Activated T-cell treated with anti-CD3 and anti-CD28 coated beads for 48 hours (primary cell): ENCODE results near the gene LOXL3.

ENCODE experiments used
- DNase-seq: peaks from one replicate; pipeline ENCODE4 v3.0.0-alpha.2; 2020; ENCODE audit warnings: low read depth

The LOXL3 gene

DNA sequence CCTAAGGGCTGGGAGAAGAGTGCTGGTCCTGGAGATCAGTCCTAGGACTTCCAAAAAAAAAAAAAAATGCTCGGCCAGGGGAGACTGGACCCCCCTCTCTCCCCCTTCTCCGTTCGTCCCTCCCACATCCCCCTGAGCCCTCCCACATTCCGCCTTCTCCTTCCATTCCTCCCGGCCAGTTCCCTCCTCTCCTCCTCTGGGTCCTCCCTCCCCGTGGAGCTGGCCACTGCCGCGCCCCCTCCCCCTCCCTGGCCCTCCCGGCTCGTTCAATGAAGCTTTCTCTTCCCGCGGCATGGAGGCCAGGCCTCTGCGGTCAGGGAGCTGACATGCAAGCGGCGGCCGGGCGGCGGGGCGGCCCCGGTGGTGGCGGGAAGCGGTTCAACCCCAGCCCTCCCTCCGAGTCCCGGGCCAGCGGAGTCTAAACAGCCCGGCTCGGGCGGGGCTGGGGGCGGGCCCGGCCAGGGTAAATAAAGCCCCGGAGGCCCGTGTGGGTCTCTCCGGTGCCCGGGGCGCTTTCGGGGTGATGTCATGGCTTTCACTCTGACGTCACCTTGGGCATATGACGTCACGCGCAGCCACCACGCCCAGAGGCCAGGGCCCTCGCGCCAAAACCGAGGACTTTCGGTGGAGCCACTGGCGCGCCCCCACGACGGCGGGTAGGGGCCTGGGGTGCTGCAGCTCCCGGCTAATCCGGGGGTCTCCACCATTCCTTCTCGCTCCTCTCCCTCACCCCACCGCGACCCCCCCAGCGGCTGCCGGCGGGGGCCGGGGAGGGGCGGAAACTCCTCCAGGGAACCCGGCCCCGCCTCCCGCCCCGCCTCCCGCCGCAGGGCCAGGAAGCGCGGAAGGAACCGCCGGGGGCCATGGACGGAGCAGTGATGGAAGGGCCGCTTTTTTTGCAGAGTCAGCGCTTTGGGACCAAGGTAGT, at the start of gene LOXL3, which contains the start of gene DOK1:
LOXL3 (minus strand) TSS at position 51 of the 928 bp plus-strand sequence. CDS start 1,308 bp downstream, outside the sequence.
DOK1 (plus strand) TSS at position 829 of the 928 bp plus-strand sequence; CDS start at position 864, 35 bp downstream.
- peak; percentile 82 for DNase-seq

GRCh38 chr2:74602586-74603281, 49.0 kb upstream of the LOXL3 start:
- no peak for DNase-seq

DNA sequence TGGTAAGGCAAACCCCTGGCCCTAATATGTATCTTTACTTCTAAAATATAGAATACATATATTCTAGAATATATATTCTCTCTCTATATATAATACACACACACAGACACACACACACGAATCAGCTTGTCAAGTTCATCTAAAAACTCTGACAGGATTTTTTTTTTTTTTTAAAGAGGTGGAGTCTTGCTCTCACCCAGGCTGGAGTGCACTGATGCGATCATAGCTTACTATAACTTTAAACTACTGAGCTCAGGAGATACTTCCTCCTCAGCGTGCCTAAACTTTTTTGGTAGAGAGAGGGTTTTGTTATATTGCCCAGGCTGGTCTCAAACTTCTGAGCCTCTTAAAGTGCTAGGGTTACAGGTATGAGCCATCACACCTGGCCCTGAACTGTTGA, 45.9 kb upstream of the LOXL3 start:
- no peak for DNase-seq

DNA sequence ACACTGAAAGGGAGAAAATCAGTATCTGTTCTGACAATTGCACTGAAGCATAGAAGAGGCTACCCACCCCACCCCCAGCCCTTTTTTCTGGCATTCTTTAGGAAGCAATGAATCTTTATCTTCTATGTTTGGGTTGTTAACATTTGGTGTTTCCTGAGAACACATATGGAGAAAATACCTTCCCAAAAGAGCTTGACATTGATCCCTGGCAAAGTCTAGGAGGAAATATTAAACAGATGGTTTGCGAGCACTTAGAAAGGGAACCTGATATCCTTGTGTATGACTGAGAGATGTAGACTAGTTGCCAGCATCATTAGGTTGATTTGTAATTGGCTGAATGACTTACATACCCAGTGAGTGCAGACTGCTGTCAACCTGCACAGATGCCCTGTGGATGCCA, 43.7 kb upstream of the LOXL3 start:
- no peak for DNase-seq

GRCh38 chr2:74596584-74596983, 42.8 kb upstream of the LOXL3 start:
- DNase-seq: no peak

DNA sequence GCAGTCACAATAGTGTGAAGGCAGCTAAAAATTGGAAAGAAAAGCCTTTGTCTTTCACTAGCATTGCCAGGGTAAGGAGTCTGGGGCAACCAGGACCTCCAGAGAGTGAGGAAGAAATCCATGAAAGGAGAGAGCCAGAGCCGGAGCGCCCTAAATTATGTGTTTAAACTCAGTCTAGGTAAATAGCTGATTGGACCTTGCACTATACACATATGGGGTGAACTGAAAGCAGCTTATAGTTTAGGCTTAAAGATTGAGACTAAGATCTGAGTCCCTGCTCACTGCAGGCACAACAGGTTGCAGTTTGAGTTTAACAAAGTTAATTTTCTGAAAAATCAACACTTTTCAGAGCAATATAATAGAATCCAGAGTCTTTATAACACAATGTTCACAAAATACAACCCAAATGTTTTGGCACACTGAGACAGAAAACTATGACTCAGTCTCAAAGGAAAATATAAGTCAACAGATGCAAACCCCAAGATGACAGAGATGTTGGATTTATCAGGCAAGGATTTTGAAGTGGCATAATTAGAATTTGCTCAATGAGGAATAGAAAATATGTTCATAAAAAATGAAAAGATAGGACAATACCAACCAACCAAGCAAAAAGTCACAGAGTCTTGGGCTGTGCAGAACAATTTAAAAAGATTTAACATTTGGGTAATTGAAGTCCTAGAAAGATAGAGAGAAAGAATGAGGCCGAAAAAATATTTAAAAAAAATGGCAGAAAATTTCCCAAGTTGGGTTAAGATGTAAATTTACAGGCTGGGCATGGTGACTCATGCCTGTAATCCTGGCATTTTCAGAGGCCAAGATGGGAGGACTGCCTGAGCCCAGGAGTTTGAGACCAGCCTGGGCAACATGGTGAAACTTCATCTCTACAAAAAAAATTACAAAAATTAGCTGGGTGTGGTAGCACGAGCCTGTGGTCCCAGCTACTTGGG, 40.4 kb upstream of the LOXL3 start:
- DNase-seq: no peak

- no peak for DNase-seq
These were observed 34.9 kb upstream of the LOXL3 start for GRCh38 chr2:74588664-74589063.

DNA sequence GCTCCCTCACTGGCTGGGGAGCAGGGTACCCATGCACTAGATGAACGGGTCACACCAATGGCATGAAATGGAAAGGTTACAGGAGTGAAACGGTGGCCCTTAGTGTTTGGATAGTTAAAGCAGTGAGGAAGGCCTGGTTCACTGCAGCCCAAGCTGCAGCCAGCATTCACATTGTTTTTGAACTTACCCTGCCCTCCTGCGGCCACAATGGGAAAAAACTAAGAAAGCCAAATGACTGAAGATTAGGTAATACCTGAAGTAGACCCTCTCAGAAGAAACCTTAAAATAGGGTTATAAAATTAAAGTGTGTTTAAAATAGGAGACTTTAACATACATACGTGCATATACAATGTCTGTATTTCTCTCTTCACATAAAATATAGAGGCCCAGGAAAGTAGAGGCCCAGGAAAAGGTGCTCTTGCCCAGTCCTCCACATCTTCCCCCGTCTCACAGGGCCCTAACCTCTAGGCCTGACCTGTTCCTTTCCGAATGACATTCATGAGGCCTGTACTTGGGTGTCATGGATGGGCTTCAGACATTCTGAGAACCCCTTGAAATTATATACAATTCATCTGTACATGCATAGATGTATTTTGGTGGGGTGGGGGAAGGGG, 34.0 kb upstream of the LOXL3 start:
- DNase-seq: peak; percentile 41

GRCh38 chr2:74585406-74586185, 31.9 kb upstream of the LOXL3 start:
- DNase-seq: no peak

GRCh38 chr2:74584088-74584645, 30.4 kb upstream of the LOXL3 start:
- no peak for DNase-seq

DNA sequence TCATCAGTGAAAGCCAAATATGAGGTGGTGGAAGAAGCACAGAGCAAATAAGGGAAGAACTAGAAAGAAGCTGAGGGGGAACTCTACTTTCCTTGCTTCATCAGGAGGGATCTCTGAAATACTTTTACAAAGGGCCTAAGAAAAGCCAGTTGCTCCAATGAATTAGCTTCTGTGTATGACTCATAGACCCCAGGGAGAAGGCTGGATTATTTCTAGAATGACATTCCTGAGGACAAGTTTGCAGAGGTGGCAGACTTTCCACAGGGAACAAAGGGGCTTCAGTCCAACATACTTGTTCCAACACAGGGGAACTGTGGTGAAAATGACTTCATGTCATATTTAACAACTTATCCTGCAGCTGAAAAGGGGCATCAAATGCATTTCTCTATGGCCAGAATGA, 29.8 kb upstream of the LOXL3 start:
- no peak for DNase-seq

GRCh38 chr2:74582184-74582583, 28.4 kb upstream of the LOXL3 start:
- no peak for DNase-seq

GRCh38 chr2:74581463-74581862, 27.7 kb upstream of the LOXL3 start:
- DNase-seq: no peak

GRCh38 chr2:74578408-74578807, 24.7 kb upstream of the LOXL3 start:
- no peak for DNase-seq

DNA sequence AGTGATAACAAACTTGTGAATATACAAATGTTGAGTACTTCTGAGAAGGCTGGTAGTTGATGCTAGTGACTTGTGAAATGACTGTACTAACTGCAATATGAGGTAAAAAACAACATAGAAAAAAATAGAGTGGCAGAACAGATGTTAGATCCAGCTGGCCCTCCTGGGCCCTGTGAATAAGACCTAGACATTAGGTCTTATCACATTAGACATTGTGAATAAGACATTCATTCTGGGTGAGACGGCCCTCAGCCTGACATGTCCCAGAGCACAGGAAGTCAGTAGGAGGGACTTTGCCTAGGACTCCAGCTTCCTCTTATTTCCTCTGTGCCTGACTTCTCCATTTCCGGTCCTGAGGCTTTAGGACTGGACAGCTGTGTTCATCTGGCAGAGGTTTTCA, 23.7 kb upstream of the LOXL3 start:
- no peak for DNase-seq

DNA sequence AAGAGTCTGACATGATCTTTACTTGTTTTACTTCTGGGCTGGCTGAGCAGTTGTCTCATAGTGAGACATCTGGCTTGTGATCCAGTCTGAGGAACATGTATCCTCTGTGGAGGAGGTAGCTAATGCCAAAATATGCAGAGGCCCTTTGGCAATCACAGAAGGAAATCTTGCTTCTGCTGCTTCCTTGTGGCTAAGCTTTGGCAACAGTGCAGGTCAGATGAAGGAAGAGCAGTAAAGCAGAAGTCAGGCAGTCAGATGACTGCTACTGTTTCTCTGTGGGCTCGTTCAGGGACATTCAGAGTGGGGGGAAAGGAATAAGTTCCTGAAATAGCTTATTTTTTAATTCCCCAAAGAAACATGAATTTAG, 23.1 kb upstream of the LOXL3 start:
- DNase-seq: no peak

- DNase-seq: no peak
These were observed 22.6 kb upstream of the LOXL3 start for GRCh38 chr2:74576211-74576862.

GRCh38 chr2:74575320-74575719, 21.6 kb upstream of the LOXL3 start:
- DNase-seq: no peak

- DNase-seq: no peak
These were observed 20.2 kb upstream of the LOXL3 start for GRCh38 chr2:74573747-74574562.
